ENCODE measurements around the gene ARHGAP19.

DNA sequence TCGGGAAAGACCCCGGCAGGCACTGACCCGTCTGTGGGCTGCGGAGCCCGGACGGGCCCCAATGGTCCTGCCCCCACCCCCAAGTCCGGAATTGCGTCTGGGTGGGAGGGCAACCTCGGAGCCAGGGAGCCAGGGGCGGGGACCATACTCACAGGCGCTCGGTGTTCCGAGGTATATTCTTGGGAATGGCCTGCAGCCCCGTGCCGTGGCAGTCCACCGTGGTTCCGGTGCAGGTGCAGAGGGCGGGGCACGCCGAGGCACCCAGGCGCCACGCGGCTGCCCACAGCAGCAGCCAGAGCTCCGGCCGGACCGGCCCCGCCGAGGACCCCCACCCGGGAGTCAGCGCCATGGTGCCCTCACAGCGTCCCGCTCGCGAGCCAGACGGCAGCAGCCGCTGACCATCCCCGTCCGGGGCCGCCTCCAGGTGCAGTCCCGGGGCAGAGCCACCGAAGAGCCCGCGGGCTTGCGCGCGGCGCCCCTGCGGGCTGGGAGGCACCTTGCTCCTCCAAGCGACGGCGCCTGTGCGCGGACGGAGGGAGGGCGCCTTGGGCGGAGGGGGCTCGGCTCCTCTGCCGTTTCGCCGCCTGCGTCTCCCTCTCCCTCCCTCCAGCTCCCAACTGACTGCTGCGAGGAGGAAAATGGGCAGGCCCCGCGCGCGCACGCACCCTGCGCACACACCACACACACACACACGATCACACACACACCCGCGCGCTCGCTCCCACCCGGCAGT lies 106.9 kb downstream of the ARHGAP19 start, which contains the start of gene SLIT1:
- TF ChIP-seq, protein P1, sequence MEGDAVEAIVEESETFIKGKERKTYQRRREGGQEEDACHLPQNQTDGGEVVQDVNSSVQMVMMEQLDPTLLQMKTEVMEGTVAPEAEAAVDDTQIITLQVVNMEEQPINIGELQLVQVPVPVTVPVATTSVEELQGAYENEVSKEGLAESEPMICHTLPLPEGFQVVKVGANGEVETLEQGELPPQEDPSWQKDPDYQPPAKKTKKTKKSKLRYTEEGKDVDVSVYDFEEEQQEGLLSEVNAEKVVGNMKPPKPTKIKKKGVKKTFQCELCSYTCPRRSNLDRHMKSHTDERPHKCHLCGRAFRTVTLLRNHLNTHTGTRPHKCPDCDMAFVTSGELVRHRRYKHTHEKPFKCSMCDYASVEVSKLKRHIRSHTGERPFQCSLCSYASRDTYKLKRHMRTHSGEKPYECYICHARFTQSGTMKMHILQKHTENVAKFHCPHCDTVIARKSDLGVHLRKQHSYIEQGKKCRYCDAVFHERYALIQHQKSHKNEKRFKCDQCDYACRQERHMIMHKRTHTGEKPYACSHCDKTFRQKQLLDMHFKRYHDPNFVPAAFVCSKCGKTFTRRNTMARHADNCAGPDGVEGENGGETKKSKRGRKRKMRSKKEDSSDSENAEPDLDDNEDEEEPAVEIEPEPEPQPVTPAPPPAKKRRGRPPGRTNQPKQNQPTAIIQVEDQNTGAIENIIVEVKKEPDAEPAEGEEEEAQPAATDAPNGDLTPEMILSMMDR (IDR thresholded peaks at IDR 0.05) = no peak
- no peak for TF ChIP-seq POLR2A (IDR thresholded peaks at IDR 0.05)

All from sigmoid colon (tissue), 3 donors.